Activated CD4-positive, alpha-beta T cell treated with anti-CD3 and anti-CD28 coated beads, Interleukin-10, Interleukin-2, amounts not matched to agents 100 ng/mL and 50 ng/mL, durations not matched to agents 16 hours and 8 hours (primary cell): Measurements from ENCODE around the gene TMEM43.

Source experiments
- DNase-seq: peaks from one replicate; pipeline ENCODE4 v3.0.0-alpha.2; 2020

TMEM43 gene

DNA sequence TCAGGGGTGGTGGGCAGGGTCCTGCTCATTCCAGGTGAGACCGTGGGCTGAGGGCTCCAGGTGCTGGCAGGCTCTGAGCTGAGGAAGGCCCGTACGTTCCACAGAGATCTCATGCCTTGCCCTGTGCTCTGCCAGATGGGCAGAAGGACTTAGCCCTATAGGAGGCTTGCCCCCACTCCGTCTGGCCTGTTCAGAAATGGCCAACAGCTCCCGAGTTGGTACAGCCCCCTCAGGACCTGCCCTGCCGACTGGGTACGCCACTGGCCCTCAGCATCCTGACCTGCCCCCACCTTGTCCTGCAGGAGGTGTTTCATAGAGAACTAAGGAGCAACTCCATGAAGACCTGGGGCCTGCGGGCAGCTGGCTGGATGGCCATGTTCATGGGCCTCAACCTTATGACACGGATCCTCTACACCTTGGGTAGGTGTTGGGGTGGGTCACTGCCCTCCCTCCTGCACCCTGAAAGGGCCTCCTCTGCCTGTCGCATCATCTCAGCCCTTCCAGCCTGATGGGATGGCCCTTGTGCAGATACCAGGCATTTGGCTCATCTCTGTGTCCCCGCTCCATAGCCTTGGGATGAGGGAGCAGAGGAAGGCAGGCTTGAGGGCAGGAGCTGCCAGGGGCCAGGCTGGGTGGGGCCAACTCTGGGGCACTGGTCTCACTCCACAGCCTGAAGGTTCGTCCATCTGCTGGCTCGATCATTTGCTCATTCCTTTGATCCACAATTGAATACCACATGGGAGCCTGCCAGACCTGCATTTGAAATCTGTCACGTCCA, 14.2 kb downstream of the TMEM43 start:
- no peak for DNase-seq

DNA sequence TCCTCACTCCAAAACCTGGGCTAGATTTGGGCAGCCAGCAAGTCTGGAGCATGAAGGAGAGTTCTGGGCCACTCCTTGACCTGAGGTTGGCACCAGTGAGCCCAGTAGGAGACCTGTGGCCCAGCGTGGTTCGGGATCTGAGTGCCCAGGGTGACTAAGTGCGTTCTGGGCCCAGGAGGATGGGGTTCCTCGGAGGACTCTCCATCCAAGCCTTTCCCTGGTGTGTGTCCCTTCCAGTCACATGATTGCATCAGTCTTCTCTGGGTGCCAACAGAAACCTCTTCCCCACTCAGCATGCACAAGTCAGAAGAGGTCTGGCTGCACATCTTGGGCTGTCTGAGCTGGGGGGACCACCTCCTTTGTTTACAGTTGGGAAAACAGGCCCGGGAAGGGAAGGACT, 14.9 kb downstream of the TMEM43 start:
- no peak for DNase-seq

- no peak for DNase-seq
These were observed 15.8 kb downstream of the TMEM43 start for GRCh38 chr3:14140668-14141067.

DNA sequence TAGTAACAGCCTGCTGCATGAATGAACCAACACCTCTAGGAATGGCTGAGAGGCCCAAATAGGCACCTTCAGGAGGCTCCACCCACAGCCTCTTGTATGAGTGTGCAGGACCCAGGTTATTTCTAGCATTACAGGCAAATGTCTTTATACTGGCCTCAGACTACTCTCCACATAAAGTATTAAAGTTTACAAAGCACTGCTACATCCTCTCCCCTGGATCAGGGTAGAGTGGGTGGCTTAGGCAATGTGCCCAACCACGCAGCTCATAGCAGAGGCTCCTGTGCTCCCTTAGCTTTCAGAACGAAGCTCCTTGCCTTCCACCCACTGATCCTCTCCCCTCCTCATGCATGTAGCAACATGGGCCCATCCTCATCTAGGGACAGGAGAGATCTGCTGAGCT, 16.3 kb downstream of the TMEM43 start:
- no peak for DNase-seq

DNA sequence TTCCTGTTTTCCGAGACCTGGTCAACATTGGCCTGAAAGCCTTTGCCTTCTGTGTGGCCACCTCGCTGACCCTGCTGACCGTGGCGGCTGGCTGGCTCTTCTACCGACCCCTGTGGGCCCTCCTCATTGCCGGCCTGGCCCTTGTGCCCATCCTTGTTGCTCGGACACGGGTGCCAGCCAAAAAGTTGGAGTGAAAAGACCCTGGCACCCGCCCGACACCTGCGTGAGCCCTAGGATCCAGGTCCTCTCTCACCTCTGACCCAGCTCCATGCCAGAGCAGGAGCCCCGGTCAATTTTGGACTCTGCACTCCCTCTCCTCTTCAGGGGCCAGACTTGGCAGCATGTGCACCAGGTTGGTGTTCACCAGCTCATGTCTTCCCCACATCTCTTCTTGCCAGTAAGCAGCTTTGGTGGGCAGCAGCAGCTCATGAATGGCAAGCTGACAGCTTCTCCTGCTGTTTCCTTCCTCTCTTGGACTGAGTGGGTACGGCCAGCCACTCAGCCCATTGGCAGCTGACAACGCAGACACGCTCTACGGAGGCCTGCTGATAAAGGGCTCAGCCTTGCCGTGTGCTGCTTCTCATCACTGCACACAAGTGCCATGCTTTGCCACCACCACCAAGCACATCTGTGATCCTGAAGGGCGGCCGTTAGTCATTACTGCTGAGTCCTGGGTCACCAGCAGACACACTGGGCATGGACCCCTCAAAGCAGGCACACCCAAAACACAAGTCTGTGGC, 16.9 kb downstream of the TMEM43 start:
- no peak for DNase-seq

DNA sequence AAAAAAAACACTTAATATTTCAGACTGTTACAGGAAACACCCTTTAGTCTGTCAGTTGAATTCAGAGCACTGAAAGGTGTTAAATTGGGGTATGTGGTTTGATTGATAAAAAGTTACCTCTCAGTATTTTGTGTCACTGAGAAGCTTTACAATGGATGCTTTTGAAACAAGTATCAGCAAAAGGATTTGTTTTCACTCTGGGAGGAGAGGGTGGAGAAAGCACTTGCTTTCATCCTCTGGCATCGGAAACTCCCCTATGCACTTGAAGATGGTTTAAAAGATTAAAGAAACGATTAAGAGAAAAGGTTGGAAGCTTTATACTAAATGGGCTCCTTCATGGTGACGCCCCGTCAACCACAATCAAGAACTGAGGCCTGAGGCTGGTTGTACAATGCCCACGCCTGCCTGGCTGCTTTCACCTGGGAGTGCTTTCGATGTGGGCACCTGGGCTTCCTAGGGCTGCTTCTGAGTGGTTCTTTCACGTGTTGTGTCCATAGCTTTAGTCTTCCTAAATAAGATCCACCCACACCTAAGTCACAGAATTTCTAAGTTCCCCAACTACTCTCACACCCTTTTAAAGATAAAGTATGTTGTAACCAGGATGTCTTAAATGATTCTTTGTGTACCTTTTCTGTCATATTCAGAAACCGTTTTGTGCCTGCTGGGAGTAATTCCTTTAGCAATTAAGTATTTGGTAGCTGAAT, 17.9 kb downstream of the TMEM43 start:
- DNase-seq = peak; percentile 44

DNA sequence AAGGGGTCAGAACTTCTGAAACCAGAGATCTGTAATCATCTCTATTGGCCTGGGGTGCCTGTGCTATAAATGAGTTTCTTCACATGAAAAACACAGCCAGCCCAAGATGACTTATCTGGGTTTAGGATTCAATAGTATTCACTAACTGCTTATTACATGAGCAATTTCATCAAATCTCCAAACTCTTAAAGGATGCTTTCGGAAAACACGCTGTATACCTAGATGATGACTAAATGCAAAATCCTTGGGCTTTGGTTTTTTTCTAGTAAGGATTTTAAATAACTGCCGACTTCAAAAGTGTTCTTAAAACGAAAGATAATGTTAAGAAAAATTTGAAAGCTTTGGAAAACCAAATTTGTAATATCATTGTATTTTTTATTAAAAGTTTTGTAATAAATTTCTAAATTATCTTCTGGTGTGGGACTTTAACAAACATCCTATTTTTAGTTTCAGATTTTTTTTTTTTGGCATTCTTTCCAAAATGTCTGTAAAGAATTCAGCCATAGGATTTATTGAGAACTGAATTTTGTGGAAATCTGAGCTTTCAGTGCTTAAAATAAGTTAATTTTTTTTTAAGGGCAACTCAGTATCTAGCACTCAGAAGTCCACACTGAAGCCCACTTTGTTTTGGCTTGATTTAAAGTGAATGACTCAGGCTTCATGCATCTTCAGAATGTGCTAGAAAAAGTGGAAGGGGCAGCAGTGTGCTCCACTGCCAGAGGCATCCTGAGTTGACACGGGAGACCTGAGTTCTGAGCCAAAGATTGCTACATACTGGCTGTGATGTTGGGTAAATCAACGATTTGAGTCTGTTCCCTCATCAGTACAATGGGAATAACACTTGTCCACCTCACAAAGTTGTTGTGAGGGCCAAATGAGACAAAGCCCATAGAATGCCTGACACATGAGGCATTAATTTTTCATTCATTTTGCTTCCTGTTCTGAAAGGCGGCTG, 18.7 kb downstream of the TMEM43 start:
- DNase-seq = no peak

DNA sequence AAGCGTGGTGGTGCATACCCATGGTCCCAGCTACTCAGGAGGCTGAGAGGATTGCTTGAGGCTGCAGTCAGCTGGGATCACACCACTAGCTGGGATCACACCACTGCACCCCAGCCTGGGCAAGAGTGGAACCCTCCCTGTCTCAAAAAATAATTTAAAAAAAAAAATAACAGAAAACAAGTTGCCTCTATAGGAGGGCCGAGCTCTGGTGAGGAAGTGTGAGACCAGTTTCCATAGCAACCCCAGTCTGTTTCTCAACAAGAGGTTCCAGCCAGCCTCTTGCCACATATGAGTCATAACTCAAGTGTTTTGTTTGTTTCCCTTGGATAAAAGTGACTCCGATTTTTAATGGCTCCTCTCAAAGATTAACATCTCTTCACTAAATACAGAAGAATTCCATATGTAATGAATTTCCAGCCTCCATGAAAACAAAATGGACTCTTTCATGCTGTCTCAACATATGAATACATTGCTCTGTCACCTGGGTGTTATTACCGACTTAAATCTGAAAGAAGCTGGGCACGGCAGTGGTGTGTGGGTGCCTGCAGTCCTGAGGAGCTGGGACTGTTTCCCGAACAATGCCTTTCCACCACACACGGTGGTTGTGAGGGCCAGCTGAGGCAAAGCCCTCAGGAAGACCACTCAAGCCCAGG, 19.7 kb downstream of the TMEM43 start:
- peak; percentile 92 for DNase-seq

GRCh38 chr3:14145236-14145635, 20.4 kb downstream of the TMEM43 start:
- DNase-seq = no peak

GRCh38 chr3:14145670-14146380, 21.0 kb downstream of the TMEM43 start:
- DNase-seq = no peak

DNA sequence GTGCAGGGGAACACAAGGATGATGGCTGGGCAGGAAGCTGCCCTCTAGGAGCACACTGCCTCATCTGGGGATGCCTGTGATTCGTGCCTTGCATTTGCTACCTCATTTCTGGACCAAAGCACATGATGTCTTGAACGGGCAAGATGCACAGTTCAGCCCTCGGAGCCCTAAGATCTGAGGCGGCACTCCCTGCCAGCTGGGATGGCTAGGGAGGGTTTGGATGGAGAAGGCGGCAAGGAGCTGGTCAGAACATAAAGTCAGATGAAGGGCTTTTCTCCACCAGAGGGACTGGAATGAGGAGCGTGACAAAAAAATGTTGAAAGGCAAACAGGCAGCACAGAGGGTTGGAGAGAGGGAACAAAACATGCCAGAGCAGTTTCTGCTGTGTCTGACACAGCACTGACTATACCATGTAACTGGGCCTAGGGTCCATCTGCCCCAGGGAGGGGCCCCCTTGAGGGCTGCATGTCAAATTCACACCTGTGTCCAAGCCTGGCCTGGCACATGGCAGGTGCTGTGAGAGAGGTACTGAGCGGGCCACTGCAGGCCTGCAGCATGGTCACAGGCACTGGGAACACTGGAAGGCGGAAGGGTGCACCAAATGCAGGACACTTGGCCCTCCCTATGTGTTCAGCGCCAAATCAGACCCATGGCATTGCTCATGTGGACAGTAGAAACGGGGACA, 21.7 kb downstream of the TMEM43 start:
- no peak for DNase-seq

DNA sequence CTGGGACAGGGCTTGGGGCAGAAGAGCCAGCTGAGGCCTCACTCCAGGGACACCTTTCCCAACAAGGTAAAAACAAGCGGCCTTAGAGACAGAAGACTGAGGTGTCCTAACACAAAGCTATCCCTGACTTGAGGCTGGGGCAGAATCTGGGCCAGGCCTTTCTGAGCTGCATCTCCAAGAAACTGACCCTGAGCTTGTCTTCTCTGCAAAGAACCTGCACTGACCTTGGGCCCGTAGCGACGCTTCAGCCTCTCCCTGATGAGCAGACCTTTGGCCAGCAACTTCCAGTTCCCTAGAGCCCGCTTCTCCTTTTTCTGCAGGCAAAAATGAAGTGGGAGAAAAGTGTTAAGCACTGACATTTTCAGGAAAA, 22.2 kb downstream of the TMEM43 start:
- no peak for DNase-seq

GRCh38 chr3:14147617-14148016, 22.8 kb downstream of the TMEM43 start:
- DNase-seq = no peak

GRCh38 chr3:14148041-14148985, 23.5 kb downstream of the TMEM43 start:
- DNase-seq = no peak

- DNase-seq = no peak
These were observed 25.2 kb downstream of the TMEM43 start for GRCh38 chr3:14150078-14150477.

DNA sequence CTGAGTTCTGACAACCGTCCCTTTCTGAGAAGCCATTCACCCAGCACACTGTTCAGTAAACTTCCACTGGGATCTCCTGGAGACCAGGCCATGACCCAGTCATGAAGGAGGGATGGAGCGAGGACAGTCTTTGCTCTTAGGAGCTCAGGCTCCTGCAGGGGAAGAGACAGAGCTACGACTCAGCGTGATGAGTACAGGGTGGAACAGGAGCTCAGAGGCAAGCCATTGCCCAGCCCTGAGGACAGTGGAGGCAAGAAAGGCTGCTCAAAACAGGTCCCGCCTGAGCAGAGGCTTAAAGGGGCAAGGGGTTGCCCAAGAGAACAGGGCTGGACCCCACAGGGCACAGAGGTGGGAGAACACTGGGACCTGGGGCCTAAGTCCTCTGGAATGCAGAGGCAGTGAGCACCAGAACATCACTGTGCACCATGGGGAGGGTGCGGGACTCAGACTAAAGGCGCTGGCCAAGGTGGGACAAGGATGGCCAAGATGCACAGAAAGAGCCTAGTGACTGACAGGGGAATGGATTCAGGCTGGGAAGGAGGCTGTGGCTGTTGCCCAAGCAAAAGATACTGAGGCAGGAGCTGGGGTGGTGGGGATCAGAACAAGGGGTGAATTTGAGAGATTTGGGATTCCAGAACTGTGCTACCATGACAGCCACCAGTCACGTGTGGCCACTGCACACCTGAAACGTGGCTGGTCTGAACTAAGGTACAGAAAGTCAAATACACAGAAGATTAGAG, 25.8 kb downstream of the TMEM43 start:
- DNase-seq = no peak

- DNase-seq = no peak
These were observed 26.7 kb downstream of the TMEM43 start for GRCh38 chr3:14151471-14152083.

DNA sequence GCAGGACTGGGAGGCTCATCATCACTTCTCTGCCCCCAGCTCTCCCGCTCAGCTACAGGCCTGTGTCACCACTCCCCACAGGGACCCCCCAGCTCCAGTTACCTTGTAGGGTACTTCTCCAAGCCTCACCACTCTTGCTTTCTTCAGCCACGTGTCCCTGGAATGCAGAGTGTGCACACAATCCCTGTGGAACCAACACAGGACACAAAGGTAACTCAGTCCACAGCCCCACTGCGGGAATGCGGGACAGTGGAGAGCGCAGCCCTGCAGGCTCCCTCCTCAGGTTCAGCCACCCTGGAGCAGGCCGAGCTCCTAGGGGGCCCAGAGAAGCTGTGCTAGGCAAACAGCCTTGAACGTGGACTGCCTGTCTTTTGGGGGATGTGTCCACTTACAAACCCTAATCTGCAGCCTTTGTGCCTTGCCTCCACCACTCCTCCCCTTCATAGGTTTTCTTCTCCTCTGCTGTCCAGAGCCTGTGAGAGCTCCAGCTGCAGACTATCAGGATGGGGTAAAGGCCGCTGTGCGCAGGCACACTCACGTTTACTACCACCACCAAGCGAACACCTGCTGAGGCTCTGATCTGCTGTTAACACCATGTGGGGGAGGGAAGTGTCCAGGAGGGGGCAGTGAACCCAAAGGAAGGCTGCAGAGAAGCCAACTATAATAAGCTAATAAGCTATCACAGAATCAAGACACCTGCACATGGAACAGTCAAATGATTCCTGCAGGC, 27.5 kb downstream of the TMEM43 start:
- DNase-seq = no peak
